NOMO-1 treated with dmso at 0.1 percent for 144 hours (cell line): Measurements from ENCODE around the gene SYT9.

Experiments used
- DNase-seq: peaks from one replicate; lab custom pipeline; 2025; ENCODE audit not compliant: unreplicated experiment; lab: John Stamatoyannopoulos, UW

Gene SYT9, protein sequence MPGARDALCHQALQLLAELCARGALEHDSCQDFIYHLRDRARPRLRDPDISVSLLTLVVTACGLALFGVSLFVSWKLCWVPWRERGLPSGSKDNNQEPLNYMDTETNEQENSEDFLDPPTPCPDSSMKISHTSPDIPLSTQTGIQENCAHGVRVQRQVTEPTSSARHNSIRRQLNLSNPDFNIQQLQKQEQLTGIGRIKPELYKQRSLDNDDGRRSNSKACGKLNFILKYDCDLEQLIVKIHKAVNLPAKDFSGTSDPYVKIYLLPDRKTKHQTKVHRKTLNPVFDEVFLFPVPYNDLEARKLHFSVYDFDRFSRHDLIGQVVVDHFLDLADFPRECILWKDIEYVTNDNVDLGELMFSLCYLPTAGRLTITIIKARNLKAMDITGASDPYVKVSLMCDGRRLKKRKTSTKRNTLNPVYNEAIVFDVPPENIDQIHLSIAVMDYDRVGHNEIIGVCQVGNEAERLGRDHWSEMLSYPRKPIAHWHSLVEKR

DNA sequence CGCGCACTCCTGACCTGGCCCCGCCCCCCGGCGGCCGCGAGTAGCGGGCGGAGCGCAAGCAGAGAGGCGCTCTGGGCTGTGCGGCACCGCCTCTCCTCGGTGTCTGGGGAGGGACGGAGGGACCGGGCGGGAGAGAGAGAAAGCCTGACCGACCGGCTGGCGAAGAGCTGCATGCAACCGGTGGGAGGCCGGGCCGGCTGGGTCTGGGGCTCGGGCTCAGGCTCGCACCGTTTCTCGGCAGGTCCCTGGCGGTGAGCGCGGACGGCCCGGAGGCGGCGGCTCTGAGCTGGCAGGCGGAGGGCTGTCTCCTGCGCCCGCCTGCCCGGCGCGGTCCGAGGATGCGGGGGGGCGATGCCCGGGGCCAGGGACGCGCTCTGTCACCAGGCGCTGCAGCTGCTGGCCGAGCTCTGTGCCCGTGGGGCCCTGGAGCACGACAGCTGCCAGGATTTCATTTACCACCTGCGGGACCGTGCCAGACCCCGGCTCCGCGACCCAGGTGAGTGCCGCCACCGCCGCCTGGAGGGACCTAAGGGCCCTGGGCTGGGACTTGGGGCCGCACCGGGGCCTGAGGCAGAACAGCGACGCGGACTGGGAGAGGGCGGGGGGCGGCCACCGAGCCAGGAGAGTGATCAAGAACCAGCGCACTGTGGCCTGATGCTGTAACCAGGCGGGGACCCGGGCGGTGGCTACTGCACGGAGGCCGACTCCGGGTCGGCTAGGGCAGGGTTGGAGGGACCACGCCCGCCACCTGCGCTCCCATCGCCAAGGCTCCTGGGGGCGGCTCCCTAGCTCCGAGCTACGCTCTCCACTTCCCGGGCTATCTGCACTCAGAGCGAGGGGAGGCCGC, at the start of gene SYT9:
SYT9 (plus strand) TSS at position 69 of the 847 bp plus-strand sequence; CDS start at position 352, 283 bp downstream.
- no peak for DNase-seq

DNA sequence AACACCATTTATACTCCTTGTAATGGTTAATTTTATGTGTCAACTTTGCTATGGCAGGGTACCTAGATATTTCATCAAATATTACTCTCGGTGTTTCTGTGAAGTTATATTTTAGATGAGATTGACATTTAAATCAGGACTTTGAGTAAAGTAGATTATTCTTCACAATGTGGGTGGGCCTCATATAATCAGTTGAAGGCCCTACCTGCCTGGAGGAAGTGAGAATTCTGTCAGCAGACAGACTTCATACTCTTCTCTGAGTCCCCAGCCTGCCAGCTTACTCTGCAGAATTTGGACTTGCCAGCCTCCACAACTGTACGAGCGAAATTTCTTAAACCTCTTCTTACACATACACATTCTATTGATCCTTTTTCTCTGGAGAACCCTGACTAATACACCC, 49.3 kb upstream of the SYT9 start:
- DNase-seq: no peak

DNA sequence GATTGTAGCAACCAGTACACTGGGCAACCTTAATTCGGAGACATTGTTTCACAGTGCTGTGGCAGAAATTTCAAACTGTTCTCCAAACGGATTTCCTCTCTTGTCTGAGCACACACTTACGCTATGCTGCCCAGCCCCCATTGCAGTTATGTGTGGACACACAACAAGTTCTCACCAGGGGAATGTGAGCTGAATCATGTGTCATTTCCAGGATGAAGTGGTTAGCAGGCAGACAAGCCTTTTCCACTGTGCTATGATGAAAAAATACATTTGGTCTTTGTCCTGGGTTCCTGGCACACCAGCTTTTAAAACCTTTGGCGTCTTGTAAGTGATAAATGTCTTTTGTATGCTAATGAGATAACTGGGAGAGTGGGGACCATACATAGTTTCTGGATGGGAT, 46.9 kb upstream of the SYT9 start:
- DNase-seq: no peak

DNA sequence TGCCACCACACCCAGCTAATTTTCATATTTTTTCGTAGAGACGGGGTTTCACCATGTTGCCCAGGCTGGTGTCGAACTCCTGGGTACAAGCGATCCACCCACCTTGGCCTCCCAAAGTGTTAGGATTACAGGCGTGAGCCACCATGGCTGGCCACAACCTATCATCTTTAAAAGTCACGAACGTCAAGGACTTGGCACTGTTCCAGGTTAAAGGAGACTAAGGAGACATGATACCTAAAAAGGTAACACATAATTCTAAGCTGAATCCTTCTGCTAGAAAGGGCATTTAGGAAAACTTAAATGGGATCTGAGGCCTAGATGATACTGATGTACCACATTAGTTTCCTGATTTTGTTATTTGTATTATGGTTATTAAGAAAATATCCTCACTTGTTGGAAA, 43.3 kb upstream of the SYT9 start:
- DNase-seq: no peak

DNA sequence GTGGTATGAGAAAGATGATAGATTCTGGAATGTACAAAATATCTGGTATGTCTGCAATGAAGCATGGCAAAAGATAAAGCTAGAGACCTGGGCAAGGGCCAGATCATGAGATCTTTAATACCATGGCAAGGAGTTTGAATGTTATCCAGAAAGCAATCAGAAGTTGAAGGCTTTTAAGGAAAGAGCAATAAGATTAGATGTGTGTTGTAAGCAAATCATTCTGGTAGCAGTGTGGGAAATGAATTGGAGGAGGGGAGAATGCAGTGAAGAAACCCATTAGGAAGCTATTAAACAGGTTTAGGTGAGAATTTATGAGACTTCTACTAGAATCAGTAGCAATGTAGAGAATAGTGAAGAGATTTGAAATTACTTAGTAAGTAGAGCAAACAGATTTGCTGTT, 32.2 kb upstream of the SYT9 start:
- no peak for DNase-seq

DNA sequence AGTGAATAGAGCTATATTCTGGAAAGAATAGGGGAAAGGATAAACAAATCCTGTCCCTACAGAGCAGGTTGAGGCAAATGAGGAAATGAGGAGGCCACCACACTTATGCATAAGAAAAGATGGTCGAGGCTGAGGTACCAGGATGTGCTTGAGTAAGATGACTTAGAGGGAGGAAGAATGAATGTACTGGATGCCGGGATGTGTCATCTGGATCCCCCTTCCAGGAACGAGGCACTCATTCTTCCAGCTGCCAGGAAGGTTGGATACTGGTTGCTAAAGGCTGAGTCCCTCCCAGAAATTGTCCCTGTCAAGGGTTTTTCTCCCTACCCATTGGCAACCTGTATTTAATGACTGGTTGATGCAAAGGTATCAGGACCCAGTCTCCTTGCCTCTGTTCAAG, 31.1 kb upstream of the SYT9 start:
- no peak for DNase-seq

DNA sequence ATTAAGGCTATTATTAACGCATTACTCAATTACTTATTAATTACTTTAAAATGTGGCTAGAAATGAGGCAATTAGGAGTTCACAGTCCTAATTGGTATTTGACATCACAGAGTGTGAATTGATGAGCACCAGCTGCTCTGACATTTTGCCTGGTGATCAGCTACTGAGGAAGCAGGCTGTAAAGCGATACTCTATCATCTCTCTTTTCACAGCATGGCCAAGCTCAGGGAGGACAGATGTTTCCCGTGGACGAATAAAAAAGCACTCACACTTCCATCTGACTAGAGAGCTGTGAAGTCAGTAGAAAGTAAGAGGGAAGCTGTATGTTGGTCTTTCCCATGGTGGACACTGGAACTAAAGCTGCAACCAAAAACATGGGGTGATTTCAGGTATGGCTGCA, 29.1 kb upstream of the SYT9 start:
- no peak for DNase-seq

DNA sequence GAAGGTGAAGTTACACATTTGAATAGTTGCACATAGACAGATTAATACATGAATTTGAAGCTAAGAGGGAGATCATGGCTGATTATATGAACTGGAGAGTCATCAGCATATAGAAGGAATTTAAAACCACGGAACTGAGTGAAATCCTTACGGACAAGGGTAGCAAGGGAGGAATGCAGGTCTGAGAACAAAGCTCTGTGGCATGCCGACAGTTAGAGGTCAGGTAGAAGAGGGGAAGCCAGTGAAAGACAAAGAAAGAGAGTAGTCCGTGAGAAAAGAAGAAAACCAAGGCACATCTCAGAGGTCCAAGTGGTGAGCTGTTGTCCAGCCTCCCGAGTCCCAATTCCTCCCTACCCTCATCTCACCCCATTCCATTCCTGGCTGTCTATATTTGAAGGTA, 11.8 kb upstream of the SYT9 start:
- no peak for DNase-seq

DNA sequence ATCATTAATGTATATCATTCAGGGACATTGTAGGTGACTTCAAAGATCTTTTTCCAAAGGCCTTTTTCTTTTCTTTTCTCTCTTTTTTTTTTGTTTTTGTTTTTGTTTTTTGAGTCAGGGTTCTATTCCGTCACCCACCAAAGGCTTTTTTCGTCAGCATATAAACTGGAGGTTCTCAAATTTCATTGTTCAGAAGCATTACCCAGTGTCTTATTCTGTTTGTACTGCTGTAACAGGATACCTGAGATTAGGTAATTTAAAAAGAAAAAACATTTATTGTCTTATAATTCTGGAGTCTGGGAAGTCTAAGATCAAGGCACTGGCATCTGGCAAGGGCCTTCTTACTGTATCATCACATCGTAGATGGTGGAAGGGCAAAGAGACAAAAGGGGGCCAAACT, 6.4 kb upstream of the SYT9 start:
- DNase-seq: no peak

DNA sequence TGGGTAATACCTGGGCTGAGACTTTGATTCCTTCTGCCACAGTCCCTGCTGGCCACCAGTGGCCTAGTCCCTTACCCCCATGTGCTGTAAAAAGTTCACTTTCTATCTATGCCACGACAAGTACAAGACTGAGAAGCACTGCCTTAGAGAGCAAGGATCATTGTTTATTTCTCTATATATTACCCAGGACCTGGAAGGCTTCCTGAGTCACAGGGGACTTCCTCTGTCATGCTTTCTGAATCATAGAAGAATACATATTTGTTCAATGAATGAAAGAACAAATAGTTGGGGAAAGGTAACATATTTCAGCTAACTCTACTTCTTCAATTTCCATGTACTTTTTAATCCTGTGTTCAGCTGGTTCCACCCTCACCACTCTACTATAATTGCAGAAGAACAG, 5.5 kb upstream of the SYT9 start:
- no peak for DNase-seq

DNA sequence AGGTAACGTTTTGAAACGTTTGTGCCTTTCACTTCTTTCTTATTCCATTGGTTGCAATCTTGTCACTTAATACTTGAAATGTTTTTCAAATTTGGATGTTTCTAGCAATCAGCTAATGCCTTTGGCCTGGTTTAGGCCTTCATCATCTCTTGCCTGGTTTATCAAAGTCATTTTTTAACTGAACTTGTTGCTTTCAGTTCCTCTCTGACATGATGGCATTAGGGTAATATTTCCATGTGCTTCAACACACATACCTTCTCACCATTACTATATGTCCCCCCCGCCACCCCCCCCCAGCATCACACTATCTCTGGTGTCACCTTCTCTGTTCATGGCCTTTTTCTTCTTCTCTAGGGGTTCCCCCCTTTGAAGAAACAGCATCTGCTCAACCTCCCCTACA, 1.5 kb upstream of the SYT9 start:
- DNase-seq: no peak

DNA sequence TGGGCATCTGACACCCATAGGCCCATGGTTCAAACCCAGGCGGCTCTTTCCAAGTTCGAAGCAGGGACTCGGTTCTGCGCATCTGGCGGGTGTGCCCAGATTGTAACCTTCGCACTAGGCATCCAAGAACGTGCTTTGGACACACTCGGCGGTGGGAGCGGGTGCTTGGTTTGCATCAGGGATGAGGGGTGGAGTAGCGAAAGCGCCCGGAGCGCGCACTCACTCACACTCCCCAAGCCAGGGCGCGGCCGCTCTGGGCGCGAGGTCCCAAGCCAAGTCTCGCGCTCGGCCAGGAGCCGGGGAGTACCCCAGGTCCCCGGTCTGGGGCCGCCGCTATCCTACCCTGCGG, 243 bp upstream of the SYT9 start:
- no peak for DNase-seq

DNA sequence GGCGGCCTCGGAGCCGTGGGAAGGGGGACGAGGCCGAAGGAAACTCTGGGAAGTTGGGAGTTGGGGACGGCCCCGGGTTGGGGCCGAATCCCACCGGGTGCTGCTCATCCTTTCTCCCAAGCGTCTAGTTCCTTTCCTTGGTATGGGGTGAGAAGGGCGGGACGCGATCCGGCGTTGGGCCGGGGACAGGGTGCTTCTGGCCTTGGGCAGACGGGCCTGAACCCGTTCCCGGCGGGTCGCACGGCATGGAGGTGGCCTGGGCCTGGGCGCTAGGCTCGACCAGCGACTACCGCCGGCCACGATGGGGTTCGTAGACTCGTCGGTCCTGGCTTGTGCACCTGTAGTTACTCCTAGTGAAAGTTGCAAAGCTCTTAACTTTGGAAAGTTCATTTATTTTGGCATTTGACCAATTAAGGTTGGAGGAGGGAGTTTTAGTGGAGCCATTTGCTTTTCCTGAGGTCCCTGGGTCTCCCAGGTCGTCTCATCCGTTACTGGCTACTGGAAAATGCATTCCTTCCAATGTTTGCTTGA, 1.0 kb downstream of the SYT9 start:
- DNase-seq: no peak

DNA sequence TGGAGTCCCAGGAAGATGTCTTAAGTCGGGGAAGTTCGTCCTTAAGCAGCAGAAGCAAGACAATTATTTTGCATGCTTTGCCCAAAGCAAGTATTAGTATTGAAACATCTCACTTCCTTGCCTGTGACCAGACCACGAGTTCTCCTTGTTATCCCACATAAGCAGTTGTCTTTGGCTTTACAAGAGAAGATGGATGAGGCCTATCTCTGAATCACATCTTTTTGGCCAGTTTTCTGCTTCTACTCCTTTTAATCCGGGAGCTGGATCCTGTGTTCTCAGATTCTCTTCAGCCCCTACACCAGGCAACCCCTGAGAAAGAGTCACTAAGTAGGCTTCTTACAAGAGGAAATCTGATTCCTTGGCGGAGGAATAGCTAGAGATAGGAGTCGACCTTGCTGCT, 2.1 kb downstream of the SYT9 start:
- no peak for DNase-seq

DNA sequence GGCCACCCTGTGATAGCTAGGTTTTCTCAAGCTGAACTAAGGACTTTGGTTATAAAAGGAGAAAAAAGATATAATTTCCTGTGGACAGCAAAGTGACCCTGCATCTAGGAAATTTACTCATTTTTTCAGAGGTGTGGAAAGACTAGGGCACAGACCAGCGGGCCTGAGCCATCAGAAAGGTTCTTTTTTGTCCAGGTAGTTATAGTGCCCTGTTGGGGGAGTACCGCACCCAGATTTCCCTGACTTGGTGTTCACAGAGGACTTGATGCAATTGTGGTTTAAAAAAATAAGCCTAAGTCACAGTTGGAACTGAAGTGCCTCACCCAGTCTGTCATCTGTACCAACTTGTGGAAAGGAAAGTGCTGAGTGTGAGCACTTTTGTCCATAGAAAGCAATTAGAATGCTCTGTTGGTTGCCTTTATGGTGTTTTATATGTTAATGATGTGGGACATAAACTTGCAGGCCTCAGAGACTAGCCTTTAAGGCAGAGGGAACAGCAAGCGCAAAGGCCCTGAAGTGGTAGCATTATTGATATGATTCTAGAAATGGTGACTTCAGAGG, 3.1 kb downstream of the SYT9 start:
- no peak for DNase-seq

DNA sequence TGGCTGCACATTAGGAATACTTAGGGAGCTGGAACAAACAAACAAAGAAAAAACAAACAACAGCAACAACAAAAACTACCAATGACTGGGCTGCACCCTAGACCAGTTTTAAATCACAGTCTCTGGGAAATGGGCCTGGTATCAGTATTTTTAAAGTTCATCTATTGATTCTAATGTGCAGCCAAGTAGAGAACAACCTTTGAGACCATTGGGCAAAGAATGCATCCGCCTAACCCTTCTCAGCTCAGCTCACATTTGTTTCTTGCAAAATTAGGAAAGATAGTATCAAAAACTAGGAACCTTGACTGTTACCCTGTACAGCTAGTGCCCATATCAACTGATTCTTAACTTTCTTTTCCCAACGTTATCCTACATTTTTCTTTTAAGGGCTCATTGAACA, 5.2 kb downstream of the SYT9 start:
- no peak for DNase-seq

DNA sequence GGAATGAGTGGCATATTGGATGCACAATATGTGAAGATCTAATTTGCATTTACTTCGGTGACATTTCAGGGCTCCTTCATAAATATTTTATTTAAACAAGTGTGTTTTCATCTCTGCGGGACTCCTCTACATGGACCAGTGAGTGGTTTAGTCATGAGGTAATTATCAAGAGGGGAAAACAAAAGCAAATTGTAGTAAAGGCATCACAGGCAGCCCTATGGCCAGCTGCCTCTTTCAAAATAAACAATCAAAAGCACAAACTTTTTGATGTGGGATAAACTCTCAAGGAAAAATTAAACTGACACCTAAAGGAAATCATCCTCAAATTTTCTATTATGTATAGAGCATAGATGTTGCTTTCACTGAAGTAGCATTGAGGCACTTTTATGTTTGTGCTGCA, 6.0 kb downstream of the SYT9 start:
- no peak for DNase-seq

DNA sequence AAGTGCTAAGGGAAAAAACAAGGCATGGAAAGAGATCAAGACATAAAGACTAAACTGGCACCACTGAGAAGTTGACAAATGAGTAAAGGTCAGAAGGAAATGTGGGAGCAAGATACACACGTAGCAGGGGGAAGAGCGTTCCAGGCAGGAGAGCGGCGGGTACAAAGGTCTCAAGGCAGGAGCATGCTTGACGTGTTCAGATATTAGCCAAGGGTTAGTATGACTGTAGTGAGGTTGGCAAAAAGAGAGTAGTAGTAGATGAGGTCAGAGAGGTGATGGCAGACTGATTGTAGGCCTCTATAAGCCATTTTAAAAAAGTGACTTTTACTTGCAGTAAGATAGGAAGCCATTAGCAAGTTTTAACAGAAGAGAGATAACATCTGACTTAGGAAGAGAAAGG, 9.9 kb downstream of the SYT9 start:
- no peak for DNase-seq

DNA sequence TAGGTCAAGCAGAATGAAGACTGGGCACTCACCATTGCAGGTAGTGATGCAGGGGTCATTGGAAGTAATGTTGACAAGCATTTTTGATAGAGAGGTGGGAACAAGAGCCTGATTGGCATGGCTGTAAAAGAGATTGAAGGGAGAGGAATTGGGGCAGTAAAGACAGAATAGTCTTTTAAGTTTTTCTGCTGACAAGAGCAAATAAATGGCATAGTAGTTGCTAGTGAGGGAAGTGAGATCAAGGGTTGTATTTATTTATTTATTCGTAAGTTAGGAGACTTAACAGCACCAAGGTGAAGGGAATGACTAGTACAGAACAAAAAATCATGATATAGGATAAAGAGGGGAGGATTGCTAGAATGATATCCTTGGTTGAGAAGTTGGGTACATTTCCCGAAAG, 11.0 kb downstream of the SYT9 start:
- no peak for DNase-seq

DNA sequence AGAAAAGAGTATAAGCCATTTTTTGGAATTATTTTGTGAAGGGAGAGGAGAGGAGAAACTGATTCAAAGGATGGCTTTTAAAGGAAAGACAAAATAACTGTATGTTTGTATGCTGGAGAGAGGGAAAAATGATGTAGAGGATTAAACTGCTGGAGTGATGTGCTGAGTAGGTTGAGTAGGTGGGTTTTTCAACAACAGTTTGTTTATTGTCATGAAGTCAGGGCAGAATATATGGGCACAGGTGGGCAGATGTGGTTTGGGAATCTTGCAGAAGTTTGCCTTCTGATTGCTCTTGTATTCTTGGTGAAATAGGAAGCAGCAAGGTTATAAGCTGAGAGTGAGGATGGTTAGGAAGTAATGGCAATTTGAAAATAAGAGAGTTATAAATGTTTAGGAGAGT, 12.1 kb downstream of the SYT9 start:
- no peak for DNase-seq

DNA sequence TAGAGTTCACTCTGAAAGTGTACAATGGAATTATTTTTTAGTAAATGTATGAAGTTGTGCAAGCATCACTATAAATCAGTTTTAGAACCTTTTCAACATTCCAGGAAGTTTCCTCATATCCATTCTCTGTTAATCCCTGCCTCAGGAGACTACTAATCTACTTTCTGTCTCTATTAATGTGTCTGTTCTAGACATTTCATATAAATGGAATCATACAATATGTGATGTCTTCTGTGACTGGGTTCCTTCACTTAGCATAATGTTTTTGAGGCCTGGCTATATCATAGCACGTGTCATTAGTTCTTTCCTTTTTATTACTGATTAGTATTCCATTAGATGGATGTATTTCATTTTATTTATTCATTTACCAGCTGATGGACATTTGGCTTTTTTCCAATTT, 17.1 kb downstream of the SYT9 start:
- DNase-seq: no peak
